Prostate gland (tissue), 2 donors: ENCODE data around the gene HTR3D.

Experiments
- CTCF ChIP-seq, 4 experiments: fragments of 200-600 bp in 2 of 4; fragments of 450-650 bp in 2 of 4; sonication (generic) in 2 of 4; IDR thresholded peaks; 1 replicate in 3 of 4; 2 replicates in 1 of 4; pipeline ENCODE4 v1.5.1; 2016 to 2019; ENCODE audit warnings: antibody characterized with exemption in 4 of 4, mild to moderate bottlenecking in 2 of 4, moderate library complexity in 2 of 4
- POLR2A ChIP-seq: fragments of 450-650 bp; IDR thresholded peaks from one replicate; pipeline ENCODE4 v1.6.1; 2016; ENCODE audit warnings: antibody characterized with exemption, mild to moderate bottlenecking
- POLR2AphosphoS5 ChIP-seq: sonication (generic); formaldehyde crosslinking; IDR thresholded peaks from one replicate; pipeline ENCODE4 v1.6.1; 2017; ENCODE audit warnings: antibody characterized with exemption

DNA sequence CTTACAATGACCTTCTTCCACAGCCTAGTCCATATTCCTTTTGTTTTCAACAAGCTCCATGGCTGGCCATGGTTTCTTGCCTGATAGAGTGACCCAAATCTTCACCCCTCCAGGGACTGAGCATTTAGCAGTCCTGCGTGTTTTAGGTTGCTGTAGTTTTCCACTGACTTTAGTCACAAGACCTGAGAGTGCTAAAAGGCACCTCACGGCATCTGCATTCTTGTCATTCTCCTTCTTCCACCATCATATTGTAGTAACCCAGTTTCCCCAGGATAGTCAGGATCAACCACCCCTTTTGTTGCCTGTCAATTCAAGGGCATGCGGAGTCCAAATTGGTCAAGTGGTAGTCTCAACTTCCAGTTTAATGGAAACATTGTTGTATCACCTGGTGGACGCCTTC is 42.1 kb downstream of the HTR3D start:
- TF ChIP-seq CTCF (IDR thresholded peaks at IDR 0.05): no peak
- no peak for TF ChIP-seq POLR2A
- TF ChIP-seq POLR2AphosphoS5: no peak
